ENCODE results near the gene VASH1. TPM values are rescaled to one million over a fixed set of nuclear protein-coding genes. Genes with fewer than 3 reads are reported as not detected.
"Not testable (repeated sequence)": the region's sequence is repeated elsewhere in the genome, so short reads cannot be mapped to it uniquely, and the experiment has no call there.

The VASH1 gene
- total RNA-seq, 1 experiment from 2014 or later: 1.4 TPM

DNA sequence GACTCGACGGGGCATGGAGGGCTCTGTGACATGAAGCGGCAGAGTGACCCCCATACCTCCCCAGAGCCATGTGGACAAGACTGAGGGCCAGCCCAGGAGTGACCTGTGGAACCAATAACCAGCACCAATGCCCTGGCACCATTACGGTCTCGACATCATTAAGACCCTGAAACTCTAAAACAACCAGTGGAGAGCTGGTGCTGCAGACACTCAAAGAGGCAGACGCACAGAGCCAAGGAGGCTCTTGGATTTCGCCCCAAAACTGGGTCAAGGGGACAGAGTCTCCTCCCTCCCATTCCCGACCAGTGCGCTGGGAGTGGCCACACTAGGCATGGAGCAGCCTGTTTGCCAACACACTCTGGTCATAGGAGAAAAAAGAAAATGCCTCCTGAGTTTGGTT, 41.6 kb upstream of the VASH1 start:
- no peaks in the 10 kb centered on the region for H3K4me1 Mint-ChIP-seq (ENCODE audit: low read depth, unreplicated experiment)
- intact Hi-C loops (cut with micrococcal nuclease; ENCODE audit: unreplicated experiment): loop anchor here (10.0 kb wide), 1 partner anchor 145 kb away; no protein-coding TSS in a partner anchor
- BruUV-seq (replicated peaks): no TSS peak
- peaks cover 59% of the 10 kb centered on the region for H3K27me3 Mint-ChIP-seq (ENCODE audit: unreplicated experiment)
- H3K36me3 Mint-ChIP-seq (ENCODE audit: insufficient read depth, unreplicated experiment): no peaks in the 10 kb centered on the region
- TF ChIP-seq, protein P1, sequence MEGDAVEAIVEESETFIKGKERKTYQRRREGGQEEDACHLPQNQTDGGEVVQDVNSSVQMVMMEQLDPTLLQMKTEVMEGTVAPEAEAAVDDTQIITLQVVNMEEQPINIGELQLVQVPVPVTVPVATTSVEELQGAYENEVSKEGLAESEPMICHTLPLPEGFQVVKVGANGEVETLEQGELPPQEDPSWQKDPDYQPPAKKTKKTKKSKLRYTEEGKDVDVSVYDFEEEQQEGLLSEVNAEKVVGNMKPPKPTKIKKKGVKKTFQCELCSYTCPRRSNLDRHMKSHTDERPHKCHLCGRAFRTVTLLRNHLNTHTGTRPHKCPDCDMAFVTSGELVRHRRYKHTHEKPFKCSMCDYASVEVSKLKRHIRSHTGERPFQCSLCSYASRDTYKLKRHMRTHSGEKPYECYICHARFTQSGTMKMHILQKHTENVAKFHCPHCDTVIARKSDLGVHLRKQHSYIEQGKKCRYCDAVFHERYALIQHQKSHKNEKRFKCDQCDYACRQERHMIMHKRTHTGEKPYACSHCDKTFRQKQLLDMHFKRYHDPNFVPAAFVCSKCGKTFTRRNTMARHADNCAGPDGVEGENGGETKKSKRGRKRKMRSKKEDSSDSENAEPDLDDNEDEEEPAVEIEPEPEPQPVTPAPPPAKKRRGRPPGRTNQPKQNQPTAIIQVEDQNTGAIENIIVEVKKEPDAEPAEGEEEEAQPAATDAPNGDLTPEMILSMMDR (IDR thresholded peaks at IDR 0.05; ENCODE audit: unreplicated experiment): no peak
- H3K4me3 Mint-ChIP-seq (ENCODE audit: low read depth, unreplicated experiment): no peak overlapping the region
- CTCF ChIA-PET: no interaction called here
- no peaks in the 10 kb centered on the region for H3K9me3 Mint-ChIP-seq (ENCODE audit: low read depth, unreplicated experiment)
- no peak for DNase-seq
- no peak overlapping the region for H3K27ac Mint-ChIP-seq (ENCODE audit: unreplicated experiment)

DNA sequence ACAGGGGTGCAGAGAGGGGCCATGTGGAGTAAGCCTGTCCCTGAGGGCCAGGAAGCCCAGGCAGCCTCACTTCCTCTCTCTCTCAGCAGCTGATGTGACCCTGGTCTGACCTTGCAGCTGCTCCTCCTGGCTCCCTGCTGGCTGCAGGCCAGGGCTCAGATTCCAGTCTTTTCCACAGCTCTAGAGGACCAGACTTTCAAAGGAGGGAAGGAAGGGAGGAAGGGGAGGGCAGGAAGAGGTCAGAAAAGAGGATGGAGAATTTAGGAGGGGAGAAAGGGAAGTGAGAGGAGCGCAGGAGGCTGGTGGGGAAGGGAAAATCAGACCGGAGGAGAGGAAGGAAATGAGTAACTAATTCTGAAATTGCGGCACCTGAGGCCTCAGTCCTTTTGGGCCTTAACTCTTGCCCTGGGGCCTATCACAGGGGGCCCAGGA, 40.9 kb upstream of the VASH1 start:
- intact Hi-C loops (cut with micrococcal nuclease; ENCODE audit: unreplicated experiment): no loop called here
- H3K27me3 Mint-ChIP-seq (ENCODE audit: unreplicated experiment): peaks cover 59% of the 10 kb centered on the region
- TF ChIP-seq, protein P1 (IDR thresholded peaks at IDR 0.05; ENCODE audit: unreplicated experiment): no peak
- BruUV-seq (replicated peaks): no TSS peak
- no peak overlapping the region for H3K27ac Mint-ChIP-seq (ENCODE audit: unreplicated experiment)
- no peaks in the 10 kb centered on the region for H3K4me1 Mint-ChIP-seq (ENCODE audit: low read depth, unreplicated experiment)
- CTCF ChIA-PET: no interaction called here
- DNase-seq: peak; percentile 19
- H3K36me3 Mint-ChIP-seq (ENCODE audit: insufficient read depth, unreplicated experiment): no peaks in the 10 kb centered on the region
- H3K9me3 Mint-ChIP-seq (ENCODE audit: low read depth, unreplicated experiment): no peaks in the 10 kb centered on the region
- no peak overlapping the region for H3K4me3 Mint-ChIP-seq (ENCODE audit: low read depth, unreplicated experiment)

DNA sequence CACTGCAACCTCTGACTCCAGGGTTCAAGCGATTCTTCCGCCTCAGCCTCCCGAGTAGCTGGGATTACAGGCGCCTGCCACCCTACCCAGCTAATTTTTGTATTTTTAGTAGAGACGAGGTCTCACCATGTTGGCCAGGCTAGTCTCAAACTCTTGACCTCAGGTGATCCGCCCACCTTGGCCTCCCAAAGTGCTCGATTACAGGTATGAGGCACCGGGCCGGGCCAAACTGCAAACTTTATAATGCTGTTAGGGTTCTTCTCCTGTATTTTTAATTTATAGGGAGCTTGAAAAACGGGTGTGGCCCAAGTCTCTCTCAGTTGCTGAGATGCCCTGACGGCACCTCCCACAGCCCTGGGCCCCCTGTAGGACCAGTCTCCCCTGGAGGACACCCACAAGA, 39.8 kb upstream of the VASH1 start:
- H3K27ac Mint-ChIP-seq (ENCODE audit: unreplicated experiment); BruUV-seq (replicated peaks): not testable (repeated sequence)

DNA sequence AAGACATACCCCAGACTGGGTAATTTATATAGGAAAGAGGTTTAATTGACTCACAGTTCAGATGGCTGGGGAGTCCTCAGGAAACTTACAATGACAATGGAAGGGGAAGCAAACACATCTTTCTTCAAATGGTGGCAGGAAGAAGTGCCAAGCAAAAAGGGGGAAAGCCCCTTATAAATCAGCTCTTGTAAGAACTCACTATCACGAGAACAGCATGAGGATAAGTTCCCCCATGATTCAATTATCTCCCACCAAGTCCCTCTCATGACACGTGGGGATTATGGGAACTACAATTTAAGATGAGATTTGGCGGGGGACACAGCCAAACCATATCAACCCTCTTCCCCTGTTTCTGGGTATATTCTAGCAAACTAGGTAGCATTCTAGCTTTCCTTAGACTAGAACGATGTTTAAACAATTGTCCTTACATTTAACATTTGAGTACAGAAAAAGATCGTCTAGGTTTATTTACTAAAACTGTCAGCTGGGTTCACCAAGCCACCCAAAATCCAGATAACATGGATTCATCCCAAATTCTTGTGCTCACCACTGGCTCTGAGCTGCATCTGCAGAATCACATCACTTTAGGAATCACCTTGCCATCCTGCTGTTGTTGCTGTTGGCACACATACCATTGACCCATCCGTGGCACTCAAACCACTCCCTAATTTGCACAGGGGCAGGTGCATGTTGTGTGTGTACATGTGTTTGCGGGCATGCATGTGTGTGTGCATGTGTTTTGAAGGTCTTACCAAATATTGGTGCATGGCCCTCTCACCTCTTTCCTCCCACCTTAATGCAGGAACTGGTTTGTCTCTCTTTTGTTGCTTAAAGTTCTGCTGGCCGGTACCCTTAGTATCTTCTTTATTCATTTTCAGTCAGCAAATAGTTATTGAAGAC, 36.4 kb upstream of the VASH1 start:
- intact Hi-C loops (cut with micrococcal nuclease; ENCODE audit: unreplicated experiment): no loop called here
- H3K27me3 Mint-ChIP-seq (ENCODE audit: unreplicated experiment): peaks cover 72% of the 10 kb centered on the region
- H3K27ac Mint-ChIP-seq (ENCODE audit: unreplicated experiment): no peak overlapping the region
- CTCF ChIA-PET: no interaction called here
- H3K9me3 Mint-ChIP-seq (ENCODE audit: low read depth, unreplicated experiment): no peaks in the 10 kb centered on the region
- H3K4me3 Mint-ChIP-seq (ENCODE audit: low read depth, unreplicated experiment): no peak overlapping the region
- H3K36me3 Mint-ChIP-seq (ENCODE audit: insufficient read depth, unreplicated experiment): no peaks in the 10 kb centered on the region
- TF ChIP-seq, protein P1 (IDR thresholded peaks at IDR 0.05; ENCODE audit: unreplicated experiment): no peak
- H3K4me1 Mint-ChIP-seq (ENCODE audit: low read depth, unreplicated experiment): no peaks in the 10 kb centered on the region
- no TSS peak for BruUV-seq (replicated peaks)
- DNase-seq: no peak

More for the DNA sequence above, 39.8 kb upstream of the VASH1 start:
- H3K27me3 Mint-ChIP-seq (ENCODE audit: unreplicated experiment): peaks cover 59% of the 10 kb centered on the region
- H3K4me3 Mint-ChIP-seq (ENCODE audit: low read depth, unreplicated experiment); H3K36me3 Mint-ChIP-seq (ENCODE audit: insufficient read depth, unreplicated experiment); DNase-seq; CTCF ChIA-PET; H3K9me3 Mint-ChIP-seq (ENCODE audit: low read depth, unreplicated experiment); H3K4me1 Mint-ChIP-seq (ENCODE audit: low read depth, unreplicated experiment); intact Hi-C loops (cut with micrococcal nuclease; ENCODE audit: unreplicated experiment): not testable (repeated sequence)

DNA sequence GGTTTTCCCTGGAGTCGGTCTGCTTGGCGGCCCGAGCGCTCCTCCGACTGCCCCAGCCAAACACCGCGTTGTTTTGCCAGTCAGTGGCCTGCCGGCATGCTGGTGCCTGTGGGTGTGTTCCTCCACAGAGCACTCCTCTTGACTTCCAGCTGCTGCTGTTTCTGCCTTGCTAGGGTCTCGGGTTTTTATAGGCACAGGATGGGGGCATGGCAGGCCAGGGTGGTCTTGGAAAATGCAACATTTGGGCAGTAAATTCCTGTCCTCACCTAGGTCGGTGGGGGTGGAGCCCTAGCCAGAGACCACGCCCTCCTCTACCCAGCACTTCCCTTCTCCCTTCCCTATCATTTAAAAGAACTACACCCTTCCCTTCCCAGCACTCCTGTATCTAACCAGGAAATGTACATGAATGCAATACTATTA, 34.7 kb upstream of the VASH1 start:
- no peak overlapping the region for H3K4me3 Mint-ChIP-seq (ENCODE audit: low read depth, unreplicated experiment)
- DNase-seq: no peak
- no peaks in the 10 kb centered on the region for H3K4me1 Mint-ChIP-seq (ENCODE audit: low read depth, unreplicated experiment)
- H3K9me3 Mint-ChIP-seq (ENCODE audit: low read depth, unreplicated experiment): no peaks in the 10 kb centered on the region
- H3K36me3 Mint-ChIP-seq (ENCODE audit: insufficient read depth, unreplicated experiment): no peaks in the 10 kb centered on the region
- peaks cover 89% of the 10 kb centered on the region for H3K27me3 Mint-ChIP-seq (ENCODE audit: unreplicated experiment)
- H3K27ac Mint-ChIP-seq (ENCODE audit: unreplicated experiment): no peak overlapping the region
- TF ChIP-seq, protein P1 (IDR thresholded peaks at IDR 0.05; ENCODE audit: unreplicated experiment): no peak
- CTCF ChIA-PET: no interaction called here
- intact Hi-C loops (cut with micrococcal nuclease; ENCODE audit: unreplicated experiment): no loop called here
- BruUV-seq (replicated peaks): no TSS peak
